ENCODE data around the gene SUB1.
"Not testable (repeated sequence)": the region's sequence is repeated elsewhere in the genome, so short reads cannot be mapped to it uniquely, and the experiment has no call there.

Gene SUB1

DNA sequence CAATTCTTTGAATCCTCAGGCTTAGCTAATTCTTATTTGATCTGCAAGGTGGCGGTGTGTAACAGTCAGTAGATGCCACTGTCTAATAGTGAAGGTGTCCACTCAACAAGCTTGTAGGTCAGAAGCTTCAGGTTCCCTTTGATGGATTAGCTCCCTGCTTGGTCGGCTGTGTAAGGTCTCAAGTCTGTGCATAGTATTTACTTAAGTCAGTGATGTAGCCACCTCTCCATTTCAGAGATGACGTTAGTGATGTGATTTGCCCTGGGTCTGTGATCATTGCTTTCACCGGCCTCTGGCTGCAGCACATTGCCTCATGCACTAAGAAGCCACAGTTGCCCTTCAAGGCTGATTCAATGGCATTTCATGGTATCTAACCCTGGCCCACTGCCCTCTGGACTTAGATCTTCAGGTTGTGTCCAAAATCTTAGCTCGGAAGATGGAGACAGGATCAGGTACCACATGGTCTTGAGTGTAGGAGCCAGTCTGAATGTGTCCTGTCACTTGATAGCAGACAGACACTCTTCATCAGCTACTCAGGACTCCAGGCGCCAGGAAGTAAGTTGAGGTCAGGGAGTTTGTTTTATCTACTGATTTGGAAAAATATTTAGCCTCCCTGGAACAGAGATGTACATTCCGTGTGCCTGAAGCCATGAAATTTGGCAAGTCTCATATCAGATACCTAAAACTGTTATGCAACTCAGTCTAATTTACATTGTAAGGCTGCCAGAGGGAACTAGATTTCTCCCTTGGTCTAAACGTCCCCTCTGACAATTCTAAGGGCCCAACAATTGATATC, 42.9 kb downstream of the SUB1 start:
- Histone ChIP-seq H4K8ac (ENCODE audit: low read depth, low read length) (no peak overlapping the region), H2AFZ (ENCODE audit: insufficient read depth, low read length, poor library complexity) (no peak overlapping the region), H2AK5ac (ENCODE audit: low read length) (no peak overlapping the region), H2BK12ac (ENCODE audit: low read length) (no peak overlapping the region), H3K4ac (ENCODE audit: low read depth, low read length) (no peak overlapping the region), H3K14ac (ENCODE audit: low read length) (no peak overlapping the region), H3K4me1 (ENCODE audit: control insufficient read depth in 1 of 2, insufficient read depth in 2 of 2, low read length in 2 of 2) (peaks cover 0 to 3% of the 10 kb centered on the region in 2 experiments), H3K18ac (ENCODE audit: low read length) (no peak overlapping the region), H4K12ac (ENCODE audit: low read depth, low read length) (no peak overlapping the region), H3K4me2 (ENCODE audit: low read length) (no peak overlapping the region), H3K27me3 (ENCODE audit: insufficient read depth, low read length) (no peaks in the 10 kb centered on the region), H3K23ac (ENCODE audit: low read length) (no peak overlapping the region), H4K91ac (ENCODE audit: low read depth, low read length) (no peak overlapping the region), H3K79me1 (ENCODE audit: low read length) (no peaks in the 10 kb centered on the region), H3K27ac (ENCODE audit: low read depth, low read length) (no peak overlapping the region), H3K9ac (ENCODE audit: low read length) (no peak overlapping the region), H3K9me3 (ENCODE audit: insufficient read depth, low read depth, low read length) (peaks cover 3% of the 10 kb centered on the region), H2BK5ac (ENCODE audit: low read depth, low read length, poor library complexity) (no peak overlapping the region), H3K36me3 (ENCODE audit: control insufficient read depth in 1 of 2, insufficient read depth in 2 of 2, low read length in 2 of 2) (no peaks in the 10 kb centered on the region), H2BK120ac (ENCODE audit: insufficient read depth, low read length, poor library complexity) (no peak overlapping the region), H3K4me3 (ENCODE audit: low read depth, low read length) (no peak overlapping the region), H3K79me2 (ENCODE audit: control insufficient read depth, insufficient read depth, low read length, poor library complexity) (no peaks in the 10 kb centered on the region)
- peak in 1 of 2 donors; percentile 54 for DNase-seq
- no CpG with 5 or more reads among the region's 8 CpGs for WGBS (ENCODE audit: extremely low coverage, insufficient coverage, insufficient read length)

DNA sequence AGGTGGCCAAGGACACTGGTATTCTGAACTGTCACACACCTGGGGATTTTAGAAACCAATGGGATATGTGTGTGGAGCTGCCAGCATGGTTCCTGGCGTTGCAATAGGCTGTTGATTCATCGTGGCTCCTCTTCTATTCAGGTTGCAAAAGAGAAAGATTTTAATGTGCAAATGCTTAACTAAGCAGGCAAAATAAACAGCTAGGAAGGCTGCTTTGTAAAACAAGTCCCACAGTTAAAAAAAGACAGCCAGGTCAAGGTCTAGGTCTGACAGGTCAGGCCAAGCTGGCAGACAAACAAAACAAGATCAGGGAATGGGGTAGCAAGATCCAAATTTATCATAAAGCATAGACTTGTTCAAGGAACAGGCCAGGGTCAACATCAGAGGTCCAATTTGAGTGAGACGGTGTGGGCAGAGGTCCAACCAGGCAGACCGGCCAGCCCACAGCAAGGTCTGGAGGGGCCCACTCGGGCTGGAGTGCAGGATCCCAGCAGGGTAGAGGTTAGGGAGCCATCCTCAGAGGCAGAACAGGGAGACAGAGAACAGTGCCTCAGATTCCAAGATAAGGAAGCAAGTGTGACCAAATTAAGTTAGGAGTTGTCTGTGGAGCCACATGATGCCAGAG, 45.6 kb downstream of the SUB1 start:
- Histone ChIP-seq H3K79me1 (ENCODE audit: low read length) (no peaks in the 10 kb centered on the region), H4K8ac (ENCODE audit: low read depth, low read length) (no peak overlapping the region), H2BK12ac (ENCODE audit: low read length) (no peak overlapping the region), H3K14ac (ENCODE audit: low read length) (no peak overlapping the region), H3K27ac (ENCODE audit: low read depth, low read length) (no peak overlapping the region), H2BK120ac (ENCODE audit: insufficient read depth, low read length, poor library complexity) (no peak overlapping the region), H4K91ac (ENCODE audit: low read depth, low read length) (no peak overlapping the region), H3K9ac (ENCODE audit: low read length) (no peak overlapping the region), H3K4ac (ENCODE audit: low read depth, low read length) (no peak overlapping the region), H4K12ac (ENCODE audit: low read depth, low read length) (no peak overlapping the region), H3K36me3 (ENCODE audit: control insufficient read depth in 1 of 2, insufficient read depth in 2 of 2, low read length in 2 of 2) (no peaks in the 10 kb centered on the region), H3K27me3 (ENCODE audit: insufficient read depth, low read length) (no peaks in the 10 kb centered on the region), H3K4me2 (ENCODE audit: low read length) (no peak overlapping the region), H3K18ac (ENCODE audit: low read length) (no peak overlapping the region), H3K4me1 (ENCODE audit: control insufficient read depth in 1 of 2, insufficient read depth in 2 of 2, low read length in 2 of 2) (peaks cover 0 to 3% of the 10 kb centered on the region in 2 experiments), H2AFZ (ENCODE audit: insufficient read depth, low read length, poor library complexity) (no peak overlapping the region), H2AK5ac (ENCODE audit: low read length) (no peak overlapping the region), H3K4me3 (ENCODE audit: low read depth, low read length) (no peak overlapping the region), H3K79me2 (ENCODE audit: control insufficient read depth, insufficient read depth, low read length, poor library complexity) (no peaks in the 10 kb centered on the region), H2BK5ac (ENCODE audit: low read depth, low read length, poor library complexity) (no peak overlapping the region), H3K9me3 (ENCODE audit: insufficient read depth, low read depth, low read length) (peaks cover 3% of the 10 kb centered on the region), H3K23ac (ENCODE audit: low read length) (no peak overlapping the region)
- DNase-seq: no peak
- WGBS (ENCODE audit: extremely low coverage, insufficient coverage, insufficient read length): no CpG with 5 or more reads among the region's 5 CpGs

DNA sequence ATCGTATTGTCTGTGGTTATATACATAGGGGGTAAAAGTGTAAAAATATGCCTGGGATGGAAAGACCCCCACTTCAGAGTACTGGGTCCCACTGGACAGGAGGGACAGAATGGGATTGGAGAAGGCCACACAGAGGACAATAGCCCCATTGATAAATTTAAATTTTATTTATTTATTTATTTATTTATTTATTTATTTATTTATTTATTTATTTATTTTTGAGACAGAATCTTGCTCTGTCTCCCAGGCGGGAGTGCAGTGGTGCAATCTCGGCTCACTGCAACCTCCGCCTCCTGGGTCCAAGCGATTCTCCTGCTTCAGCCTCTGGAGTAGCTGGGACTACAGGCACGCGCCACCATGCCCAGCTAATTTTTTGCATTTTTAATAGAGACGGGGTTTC, 47.7 kb downstream of the SUB1 start:
- not testable (repeated sequence) for H3K4me2 ChIP-seq (ENCODE audit: low read length); H3K36me3 ChIP-seq (ENCODE audit: control insufficient read depth in 1 of 2, insufficient read depth in 2 of 2, low read length in 2 of 2); H4K91ac ChIP-seq (ENCODE audit: low read depth, low read length); H3K79me1 ChIP-seq (ENCODE audit: low read length); H3K14ac ChIP-seq (ENCODE audit: low read length); H4K8ac ChIP-seq (ENCODE audit: low read depth, low read length); H3K18ac ChIP-seq (ENCODE audit: low read length); H3K9ac ChIP-seq (ENCODE audit: low read length); H2AFZ ChIP-seq (ENCODE audit: insufficient read depth, low read length, poor library complexity); H3K4me3 ChIP-seq (ENCODE audit: low read depth, low read length); H4K12ac ChIP-seq (ENCODE audit: low read depth, low read length); H3K4me1 ChIP-seq (ENCODE audit: control insufficient read depth in 1 of 2, insufficient read depth in 2 of 2, low read length in 2 of 2); H3K4ac ChIP-seq (ENCODE audit: low read depth, low read length); H2BK5ac ChIP-seq (ENCODE audit: low read depth, low read length, poor library complexity); H2AK5ac ChIP-seq (ENCODE audit: low read length); H3K79me2 ChIP-seq (ENCODE audit: control insufficient read depth, insufficient read depth, low read length, poor library complexity); H2BK120ac ChIP-seq (ENCODE audit: insufficient read depth, low read length, poor library complexity); H2BK12ac ChIP-seq (ENCODE audit: low read length); H3K27ac ChIP-seq (ENCODE audit: low read depth, low read length); H3K9me3 ChIP-seq (ENCODE audit: insufficient read depth, low read depth, low read length); H3K27me3 ChIP-seq (ENCODE audit: insufficient read depth, low read length); H3K23ac ChIP-seq (ENCODE audit: low read length); DNase-seq
- WGBS (ENCODE audit: extremely low coverage, insufficient coverage, insufficient read length): no CpG with 5 or more reads among the region's 8 CpGs

DNA sequence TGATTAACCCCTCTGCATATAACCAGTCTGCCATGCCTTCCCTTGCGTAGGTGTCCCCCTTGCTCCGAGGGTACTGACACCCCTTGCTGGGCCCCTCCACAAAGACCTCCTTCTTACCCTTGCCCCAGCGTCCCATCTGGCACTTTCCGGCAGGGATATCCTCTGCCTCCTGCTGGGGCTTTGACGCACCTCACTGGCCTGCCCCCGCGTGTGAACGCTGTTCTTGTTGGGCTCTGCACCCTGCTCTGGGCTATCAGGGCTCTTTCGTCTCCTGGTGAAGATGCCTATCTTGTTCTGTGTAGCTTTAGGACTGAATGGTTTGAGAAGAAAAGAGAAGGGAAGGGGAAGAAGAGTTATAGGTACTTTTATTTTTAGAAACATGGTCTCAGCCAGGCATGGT, 53.0 kb downstream of the SUB1 start:
- H2BK120ac ChIP-seq (ENCODE audit: insufficient read depth, low read length, poor library complexity): no peak overlapping the region
- DNase-seq: no peak
- no peak overlapping the region for H4K91ac ChIP-seq (ENCODE audit: low read depth, low read length)

More for the DNA sequence above, 53.0 kb downstream of the SUB1 start:
- H3K9ac ChIP-seq (ENCODE audit: low read length): no peak overlapping the region
- no peak overlapping the region for H3K14ac ChIP-seq (ENCODE audit: low read length)
- H3K79me1 ChIP-seq (ENCODE audit: low read length): no peaks in the 10 kb centered on the region
- WGBS (ENCODE audit: extremely low coverage, insufficient coverage, insufficient read length): no CpG with 5 or more reads among the region's 9 CpGs
- no peak overlapping the region for H3K23ac ChIP-seq (ENCODE audit: low read length)
- H3K9me3 ChIP-seq (ENCODE audit: insufficient read depth, low read depth, low read length): no peaks in the 10 kb centered on the region
- no peak overlapping the region for H3K18ac ChIP-seq (ENCODE audit: low read length)
- no peaks in the 10 kb centered on the region for H3K4me1 ChIP-seq (ENCODE audit: control insufficient read depth in 1 of 2, insufficient read depth in 2 of 2, low read length in 2 of 2)
- H3K4me3 ChIP-seq (ENCODE audit: low read depth, low read length): no peak overlapping the region
- H3K36me3 ChIP-seq (ENCODE audit: control insufficient read depth in 1 of 2, insufficient read depth in 2 of 2, low read length in 2 of 2): no peaks in the 10 kb centered on the region
- no peak overlapping the region for H4K12ac ChIP-seq (ENCODE audit: low read depth, low read length)
- H3K4ac ChIP-seq (ENCODE audit: low read depth, low read length): no peak overlapping the region
- H2BK5ac ChIP-seq (ENCODE audit: low read depth, low read length, poor library complexity): no peak overlapping the region
- no peaks in the 10 kb centered on the region for H3K27me3 ChIP-seq (ENCODE audit: insufficient read depth, low read length)
- no peak overlapping the region for H2BK12ac ChIP-seq (ENCODE audit: low read length)
- H3K27ac ChIP-seq (ENCODE audit: low read depth, low read length): no peak overlapping the region
- H4K8ac ChIP-seq (ENCODE audit: low read depth, low read length): no peak overlapping the region
- no peak overlapping the region for H2AK5ac ChIP-seq (ENCODE audit: low read length)
- H2AFZ ChIP-seq (ENCODE audit: insufficient read depth, low read length, poor library complexity): no peak overlapping the region
- H3K79me2 ChIP-seq (ENCODE audit: control insufficient read depth, insufficient read depth, low read length, poor library complexity): no peaks in the 10 kb centered on the region
- no peak overlapping the region for H3K4me2 ChIP-seq (ENCODE audit: low read length)

Data from trophoblast cell (in vitro differentiated cells and primary cell).